ENCODE results near the gene CPLANE1.
"Not testable (repeated sequence)": the region's sequence is repeated elsewhere in the genome, so short reads cannot be mapped to it uniquely, and the experiment has no call there.

The CPLANE1 gene

DNA sequence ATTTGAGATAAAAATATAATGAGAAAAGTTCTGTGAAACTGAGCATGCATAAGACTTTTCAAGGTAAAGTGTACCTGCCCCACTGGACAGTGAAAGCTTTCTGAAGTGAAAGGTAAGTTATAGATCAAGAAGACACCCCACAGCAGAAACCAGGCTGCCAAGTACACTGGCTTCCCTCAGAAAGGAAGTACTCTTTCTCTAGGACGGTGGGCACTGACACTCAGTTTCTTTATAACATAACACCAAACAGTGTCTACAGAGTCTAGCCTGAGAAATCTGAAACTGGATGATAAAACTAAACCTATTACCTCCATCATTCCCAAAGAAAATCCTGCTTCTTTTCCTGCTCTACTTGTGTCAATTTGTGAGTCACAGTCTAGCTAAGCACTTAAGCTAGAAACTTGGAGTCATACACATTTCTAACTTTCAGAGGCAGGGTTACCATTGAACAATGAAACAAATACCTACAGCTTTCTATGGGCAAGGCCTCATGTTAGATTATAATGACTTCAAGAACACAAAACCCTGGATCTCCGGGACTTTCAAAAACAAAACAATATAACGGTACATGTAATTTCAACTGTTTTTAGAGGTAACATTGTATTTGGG, 136.7 kb downstream of the CPLANE1 start:
- DNase-seq: no peak

DNA sequence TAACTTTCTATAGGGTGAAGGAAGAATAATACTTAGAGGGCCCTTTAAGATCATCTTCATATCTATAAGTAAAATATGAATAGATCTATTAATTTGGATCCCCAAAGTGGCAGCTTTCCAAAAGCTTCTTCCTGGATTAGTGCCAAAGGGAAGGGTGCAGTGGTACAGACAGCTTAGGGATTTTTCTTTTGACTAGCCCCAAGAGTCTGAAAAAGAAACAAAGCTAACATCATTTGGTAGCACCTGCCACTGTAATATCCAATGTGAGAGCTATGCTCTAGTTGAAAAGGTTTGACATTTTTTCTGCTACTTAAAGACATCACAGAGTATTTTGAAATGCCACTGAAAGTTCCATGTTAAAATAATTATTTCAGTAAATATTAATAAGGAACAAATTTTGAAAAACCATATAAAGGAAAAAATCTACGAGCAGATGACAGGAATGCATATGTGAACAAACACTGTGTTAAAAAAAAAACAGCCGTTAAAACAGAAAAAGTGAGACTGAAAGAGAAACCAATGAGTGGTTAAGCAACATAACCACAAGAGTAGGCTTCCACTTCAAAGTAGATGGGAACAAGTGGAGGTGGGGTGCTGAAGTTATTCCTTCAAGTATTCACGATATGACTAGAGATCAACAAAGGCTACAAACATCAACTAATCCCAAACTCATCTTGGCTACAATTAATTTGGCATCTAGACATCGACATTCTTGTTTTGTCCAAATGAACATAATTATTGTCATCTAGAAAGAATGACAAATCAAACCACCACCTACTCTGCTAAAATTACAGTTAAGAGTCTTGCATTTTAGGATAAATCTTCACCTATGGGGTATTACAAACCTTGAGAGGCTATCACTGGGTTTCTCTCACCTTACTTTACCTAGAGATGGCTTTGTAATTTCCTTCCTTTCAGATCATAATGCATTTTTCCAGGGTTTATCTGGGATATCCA, 137.5 kb downstream of the CPLANE1 start:
- no peak for DNase-seq

DNA sequence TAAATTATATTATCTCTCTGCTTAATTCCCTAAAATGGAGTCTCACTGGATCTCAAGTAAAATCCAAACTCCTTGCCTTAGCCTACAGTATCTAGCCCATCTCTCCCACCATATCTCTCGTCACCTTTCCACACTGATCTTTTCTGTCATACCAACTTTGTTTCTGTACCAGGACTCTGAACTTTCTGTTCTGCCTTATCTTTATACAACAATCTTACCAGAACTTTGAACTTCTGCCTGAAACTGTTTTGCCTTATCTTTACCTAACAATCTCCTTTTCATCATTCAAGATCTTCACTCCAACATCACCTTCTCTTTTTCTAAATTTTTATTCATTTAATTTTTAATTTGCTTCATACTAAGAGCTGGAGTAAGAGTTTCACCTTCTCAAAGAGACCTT, 139.0 kb downstream of the CPLANE1 start:
- no peak for DNase-seq

DNA sequence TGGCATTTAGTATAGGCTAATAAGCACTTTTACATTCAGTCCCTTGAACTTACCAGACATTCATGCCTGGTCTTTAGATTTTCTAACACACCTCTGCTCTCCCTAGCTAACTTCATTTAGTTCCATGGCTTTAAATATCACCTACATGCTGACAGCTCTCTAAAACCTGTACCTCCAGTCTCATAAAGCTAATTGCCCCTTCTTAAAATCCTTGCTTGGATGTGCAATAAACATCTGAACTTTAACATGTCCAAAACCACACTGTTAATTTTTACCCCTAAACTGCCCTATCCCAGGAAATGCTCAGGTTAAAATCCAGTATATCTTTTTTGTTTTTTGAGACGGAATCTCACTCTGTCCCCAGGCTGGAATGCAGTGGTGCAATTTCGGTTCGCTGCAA, 139.8 kb downstream of the CPLANE1 start:
- no peak for DNase-seq

DNA sequence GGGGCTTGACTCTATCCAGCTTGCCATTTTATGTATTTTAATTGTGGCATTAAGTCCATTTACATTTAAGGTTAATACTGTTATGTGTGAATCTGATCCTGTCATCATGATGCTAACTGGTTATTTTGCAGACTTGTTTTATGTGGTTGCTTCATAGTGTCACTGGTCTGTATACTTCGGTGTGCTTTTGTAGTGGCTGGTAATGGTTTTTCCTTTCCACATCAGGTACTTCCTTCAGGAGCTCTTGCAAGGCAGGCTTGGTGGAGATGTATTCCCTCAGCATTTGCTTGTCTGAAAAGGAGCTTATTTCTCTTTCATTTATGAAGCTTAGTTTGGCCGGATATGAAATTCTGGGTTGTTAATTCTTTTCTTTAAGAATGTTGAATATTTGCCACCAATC, 145.9 kb downstream of the CPLANE1 start:
- no peak for DNase-seq

DNA sequence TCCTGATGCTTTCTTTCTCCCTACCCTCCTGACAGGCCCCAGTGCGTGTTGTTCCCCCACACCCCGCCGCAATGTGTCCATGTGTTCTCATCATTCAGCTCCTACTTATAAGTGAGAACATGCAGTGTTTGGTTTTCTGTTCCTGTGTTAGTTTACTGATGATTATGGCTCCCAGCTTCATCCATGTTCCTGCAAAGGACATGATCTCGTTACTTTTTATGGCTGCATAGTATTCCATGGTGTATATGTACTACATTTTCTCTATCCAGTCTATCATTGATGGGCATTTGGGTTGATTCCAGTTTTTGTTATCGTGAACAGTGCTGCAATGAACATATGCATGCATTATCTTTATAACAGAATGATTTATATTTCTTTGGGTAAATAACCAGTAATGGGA, 149.9 kb downstream of the CPLANE1 start:
- not testable (repeated sequence) for DNase-seq

DNA sequence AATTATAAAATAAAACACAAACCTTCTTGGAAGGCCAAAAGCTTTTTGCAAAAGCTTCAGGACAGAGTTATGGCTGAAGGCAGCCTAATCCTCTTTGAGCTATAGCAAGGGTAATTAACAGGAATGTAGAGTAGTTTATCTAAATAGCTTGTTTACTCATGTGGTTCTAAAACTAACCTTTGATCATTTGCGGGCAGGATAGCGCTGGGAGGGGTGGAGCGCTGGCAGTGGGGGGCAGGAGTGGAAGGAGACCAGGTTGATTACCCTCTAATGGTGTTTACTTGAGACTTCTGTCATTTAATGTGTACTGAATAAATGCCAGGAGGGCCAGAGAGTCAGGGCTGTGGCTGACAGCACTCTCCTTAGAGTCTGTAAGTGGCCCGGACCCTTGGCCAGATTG, 155.4 kb downstream of the CPLANE1 start:
- not testable (repeated sequence) for DNase-seq

DNA sequence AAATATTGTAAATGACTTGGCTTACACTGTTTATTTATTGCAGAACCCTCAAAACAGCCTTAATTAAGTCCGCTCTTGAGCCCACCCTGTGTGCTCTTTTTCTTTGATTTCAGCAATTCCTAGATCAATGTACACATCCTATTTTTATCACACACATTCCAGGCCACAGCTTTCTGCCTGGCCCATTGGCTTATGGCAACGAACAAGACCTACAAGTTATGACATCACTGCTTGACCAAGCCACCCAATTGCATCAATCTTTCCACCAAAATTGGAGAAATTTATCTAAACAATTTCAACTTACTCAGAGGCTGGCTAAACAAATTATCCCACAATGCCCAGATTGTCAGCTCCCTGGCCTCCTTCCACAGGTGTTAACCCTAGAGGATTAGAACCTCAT, 158.4 kb downstream of the CPLANE1 start:
- no peak for DNase-seq

DNA sequence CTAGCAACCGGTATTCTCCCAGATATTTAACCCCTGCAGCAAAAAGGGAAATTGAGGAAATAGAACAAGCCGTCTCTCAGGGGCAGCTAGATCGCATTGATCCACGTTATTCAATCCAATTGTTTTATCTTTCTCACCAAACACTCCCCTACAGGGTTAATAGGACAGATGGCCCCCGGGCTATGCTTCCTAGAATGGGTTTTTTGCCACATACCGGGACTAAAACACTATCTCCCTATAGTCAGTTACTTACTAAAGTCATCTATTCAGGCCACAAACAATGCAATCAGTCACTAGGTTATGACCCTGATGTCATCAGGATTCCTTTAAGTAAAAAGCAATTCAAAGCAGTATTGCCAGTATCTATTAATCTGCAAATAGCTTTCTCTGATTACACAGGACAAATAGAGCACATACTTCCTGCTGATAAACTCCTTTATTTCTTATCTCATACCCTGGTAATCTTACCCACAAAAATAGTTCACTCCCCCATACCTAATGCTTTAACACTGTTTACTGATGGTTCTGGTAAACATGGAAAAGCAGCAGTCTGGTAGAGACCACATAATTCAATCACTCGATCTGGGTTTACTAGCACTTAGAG, 159.0 kb downstream of the CPLANE1 start:
- no peak for DNase-seq

DNA sequence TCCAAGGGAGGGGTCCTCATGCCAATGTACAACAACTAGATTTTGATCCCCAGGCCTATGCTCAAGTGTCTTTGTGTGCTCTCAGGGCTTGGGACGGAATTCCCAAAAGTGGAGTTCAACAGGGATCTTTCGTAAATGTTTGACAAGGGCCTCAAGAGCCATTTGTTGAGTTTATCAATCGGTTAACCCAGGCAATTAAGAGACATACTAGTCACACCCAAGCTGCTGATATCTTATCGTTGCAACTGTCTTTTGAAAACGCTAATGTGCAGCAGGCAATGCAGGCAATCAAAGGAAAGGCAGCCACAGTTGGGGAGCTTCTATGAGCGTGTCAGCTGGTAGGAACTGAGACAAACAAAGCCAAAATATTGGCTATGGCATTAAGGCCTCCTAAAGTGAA, 161.2 kb downstream of the CPLANE1 start:
- no peak for DNase-seq

DNA sequence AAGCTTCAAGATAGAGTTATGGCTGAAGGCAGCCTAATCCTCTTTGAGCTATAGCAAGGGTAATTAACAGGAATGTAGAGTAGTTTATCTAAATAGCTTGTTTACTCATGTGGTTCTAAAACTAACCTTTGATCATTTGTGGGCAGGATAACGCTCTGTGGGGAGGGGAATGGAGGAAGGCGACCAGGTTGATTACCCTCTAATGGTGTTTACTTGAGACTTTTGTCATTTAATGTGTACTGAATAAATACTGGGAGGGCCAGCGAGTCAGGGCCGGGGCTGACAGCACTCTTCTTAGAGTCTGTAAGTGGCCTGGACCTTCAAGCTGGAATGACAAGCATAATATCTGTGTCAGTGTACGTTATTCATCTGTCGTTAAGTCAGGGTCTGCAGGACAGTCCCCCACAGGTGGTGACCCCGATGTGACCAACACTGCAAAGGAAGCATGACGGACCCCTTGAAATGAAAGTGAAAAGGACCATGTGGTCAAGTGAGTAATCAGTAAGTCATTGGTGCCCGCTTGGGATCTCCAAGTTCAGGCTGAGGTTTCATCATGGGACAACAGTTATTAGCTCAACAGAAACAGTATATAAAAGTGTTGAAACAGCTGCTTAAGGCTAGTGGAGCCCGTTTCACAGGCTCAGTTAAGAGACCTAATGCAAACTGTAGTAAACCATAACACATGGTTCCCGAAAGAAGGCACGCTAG, 162.6 kb downstream of the CPLANE1 start:
- no peak for DNase-seq

DNA sequence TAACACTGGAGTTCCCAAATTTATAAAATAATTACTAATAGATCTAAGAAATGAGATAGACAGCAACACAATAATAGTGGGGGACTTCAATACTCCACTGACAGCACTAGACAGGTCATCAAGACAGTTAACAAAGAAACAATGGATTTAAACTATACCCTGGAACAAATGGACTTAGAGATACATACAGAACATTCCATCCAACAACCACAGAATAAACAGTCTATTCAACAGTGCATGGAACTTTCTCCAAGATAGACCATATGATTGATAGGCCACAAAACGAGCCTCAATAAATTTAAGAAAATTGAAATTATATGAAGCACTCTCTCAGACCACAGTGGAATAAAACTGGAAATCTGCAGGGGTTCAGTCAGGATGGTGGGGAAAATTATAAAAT, 163.2 kb downstream of the CPLANE1 start:
- not testable (repeated sequence) for DNase-seq

DNA sequence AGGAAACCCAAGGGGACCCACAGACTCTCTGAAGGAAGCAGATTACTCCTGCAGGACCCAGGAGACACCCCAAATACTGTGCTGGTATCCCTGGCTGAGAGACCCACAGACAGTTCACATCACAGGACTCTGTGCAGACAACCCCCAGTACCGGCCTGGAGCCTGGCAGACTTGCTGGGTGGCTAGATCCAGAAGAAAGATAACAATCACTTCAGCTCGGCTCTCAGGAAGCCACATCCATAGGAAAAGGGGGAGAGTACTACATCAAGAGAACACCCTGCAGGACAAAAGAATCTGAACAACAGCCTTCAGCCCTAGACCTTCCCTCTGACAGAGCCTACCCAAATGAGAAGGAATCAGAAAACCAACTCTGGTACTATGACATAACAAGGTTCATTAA, 166.2 kb downstream of the CPLANE1 start:
- DNase-seq: not testable (repeated sequence)

DNA sequence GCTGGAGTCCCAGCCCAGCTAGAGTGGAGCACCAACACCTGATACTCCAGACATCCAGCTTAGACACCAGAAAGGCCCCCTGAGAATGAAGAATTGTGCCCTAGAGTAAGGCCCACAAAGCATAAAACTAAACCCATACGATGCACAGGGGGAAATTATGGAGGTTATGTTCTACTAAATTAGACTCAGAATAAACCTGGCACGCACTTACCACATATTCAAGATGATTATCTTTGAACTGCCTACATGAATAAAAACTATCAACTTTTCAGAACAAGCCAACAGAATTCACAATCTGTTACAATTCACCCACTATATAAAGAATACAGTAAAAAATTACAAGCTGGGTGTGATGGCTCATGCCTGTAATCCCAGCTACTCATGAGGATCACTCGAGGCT, 168.5 kb downstream of the CPLANE1 start:
- DNase-seq: no peak

DNA sequence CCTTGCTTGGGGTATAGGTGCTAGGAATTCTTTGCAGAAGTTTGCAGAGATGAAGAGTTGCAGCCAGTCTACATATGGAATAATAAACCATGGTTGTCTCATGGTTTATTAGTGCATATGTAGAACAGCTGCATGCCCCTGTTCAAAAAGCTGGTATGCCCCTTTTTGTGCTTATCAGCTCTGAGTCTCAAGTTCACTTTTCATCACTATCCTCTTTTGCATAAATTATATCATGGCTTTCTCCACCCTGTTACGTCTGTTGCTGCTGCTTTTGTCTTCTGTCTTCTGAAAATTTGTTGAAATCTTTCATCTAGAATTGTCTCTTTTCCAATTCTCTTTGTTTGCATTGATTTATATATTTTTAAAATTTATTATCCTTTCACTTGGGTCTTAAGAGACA, 172.0 kb downstream of the CPLANE1 start:
- no peak for DNase-seq

DNA sequence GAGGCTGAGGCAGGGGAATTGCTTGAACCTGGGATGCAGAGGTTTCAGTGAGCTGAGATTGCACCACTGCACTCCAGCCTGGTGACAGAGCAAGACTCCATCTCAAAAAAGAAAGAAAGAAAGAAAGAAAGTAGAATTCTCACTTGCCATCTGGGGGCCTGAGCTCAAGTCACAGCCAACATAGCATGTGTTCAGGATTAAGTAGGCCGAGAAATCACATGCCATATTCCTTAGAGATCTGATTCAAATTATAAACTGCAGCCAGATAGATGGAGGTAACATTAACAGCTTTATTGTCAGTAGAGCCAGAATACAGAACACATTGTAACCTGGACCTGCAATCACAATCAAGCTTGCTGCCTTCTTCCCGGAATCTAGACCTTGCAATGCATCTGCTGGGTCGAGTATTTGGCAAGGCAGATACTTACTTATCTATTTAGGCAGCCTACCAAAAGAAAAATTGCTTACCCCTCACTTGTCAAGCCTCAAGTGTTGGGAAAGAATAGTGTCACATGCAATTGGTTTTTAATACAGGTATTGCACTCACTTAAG, 173.7 kb downstream of the CPLANE1 start:
- DNase-seq: no peak

DNA sequence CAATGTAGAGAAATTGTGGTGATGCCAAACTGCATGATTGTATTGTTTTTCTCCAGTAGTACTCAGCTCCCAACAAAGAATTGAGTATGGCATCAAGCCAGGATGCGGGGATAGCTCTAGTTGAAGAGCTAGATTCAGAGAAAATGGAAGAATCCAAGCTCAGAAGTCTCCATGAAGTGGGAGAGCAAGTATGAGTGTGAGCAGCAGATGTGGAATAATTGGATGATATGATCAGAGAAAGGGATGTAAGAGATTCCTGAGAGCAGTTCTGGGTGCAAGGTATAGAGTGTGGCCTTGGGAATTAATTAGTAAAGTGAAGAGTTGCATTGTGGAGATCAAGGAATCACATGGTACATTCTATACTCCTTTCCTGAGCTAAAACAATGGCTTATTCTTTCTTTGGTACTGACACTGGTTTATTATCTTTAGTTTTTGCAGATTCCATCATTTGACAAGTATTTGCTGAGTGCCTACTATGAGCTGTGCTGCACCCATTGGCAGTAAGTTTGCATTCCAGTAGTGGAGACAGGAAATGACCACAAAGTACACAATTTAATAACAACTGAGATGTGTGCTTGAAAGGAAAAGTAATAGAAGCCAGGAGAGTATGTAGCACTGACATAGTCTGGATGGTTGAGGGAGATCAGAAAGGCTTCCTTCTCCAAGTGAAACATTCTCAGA, 177.1 kb downstream of the CPLANE1 start:
- no peak for DNase-seq

DNA sequence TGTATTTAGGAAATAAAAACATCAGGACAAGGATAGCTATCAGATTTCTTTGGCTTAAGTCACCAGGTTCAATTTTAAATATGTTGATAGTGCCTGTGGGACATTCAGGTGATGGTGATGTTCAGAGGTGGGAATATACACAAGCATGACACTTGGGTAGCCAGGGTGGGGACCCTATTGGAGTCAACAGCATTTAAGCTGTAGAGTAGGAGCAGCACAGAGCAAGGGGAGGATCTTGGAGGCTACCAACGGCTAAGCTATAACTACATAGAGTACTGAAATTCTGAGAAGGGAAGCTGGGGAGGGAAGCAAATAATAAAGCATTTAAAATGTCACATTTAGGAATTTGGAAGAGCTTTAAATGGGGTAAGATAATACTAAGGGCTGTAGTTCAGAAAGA, 177.7 kb downstream of the CPLANE1 start:
- no peak for DNase-seq

DNA sequence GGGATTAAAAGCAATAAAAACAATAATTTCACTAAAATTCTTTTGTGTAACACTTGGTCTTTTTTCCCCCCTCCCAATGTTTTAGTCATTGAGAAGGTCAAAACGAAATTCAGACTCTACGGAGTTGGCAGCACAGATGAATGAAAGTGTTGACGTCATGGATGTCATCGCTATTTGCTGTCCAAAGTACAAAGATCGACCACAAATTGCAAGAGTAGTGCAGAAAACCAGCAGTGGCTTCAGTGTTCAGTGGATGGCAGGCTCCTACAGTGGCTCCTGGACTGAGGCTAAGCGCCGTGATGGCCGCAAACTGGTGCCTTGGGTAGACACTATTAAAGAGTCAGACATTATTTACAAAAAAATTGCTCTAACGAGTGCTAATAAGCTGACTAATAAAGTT, 184.7 kb downstream of the CPLANE1 start:
- no peak for DNase-seq

DNA sequence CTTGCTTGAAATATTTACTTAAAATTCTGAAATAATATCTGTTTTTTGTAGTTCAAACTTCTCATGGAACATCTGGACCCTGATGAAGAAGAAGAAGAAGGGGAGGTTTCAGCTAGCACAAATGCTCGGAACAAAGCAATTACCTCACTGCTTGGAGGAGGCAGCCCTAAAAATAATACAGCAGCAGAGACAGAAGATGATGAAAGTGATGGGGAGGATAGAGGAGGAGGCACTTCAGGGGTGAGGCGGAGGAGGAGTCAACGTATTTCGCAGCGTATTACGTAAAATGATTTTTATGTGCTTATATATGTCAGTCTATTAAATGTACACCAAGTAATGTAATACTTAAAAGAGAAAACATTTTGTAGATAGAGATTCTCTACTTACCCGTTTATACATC, 185.4 kb downstream of the CPLANE1 start:
- no peak for DNase-seq

DNA sequence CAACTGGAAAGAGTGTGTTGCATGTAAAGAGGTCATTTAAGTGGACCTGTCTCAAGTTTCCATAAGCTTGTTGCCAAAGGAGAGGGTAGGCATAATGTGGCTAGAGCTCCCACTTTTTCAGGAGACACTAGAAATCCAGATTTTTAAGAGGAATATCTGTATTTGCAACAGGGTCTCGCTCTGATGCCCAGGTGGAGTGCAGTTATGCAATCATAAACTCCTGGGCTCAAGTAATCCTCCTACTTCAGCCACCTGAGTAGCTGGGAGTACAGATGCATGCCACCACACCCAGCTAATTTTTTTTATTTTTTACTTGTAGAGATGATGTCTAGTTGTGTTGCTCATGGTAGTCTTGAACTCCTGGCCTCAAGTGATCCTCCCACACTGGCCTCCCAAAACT, 189.1 kb downstream of the CPLANE1 start:
- DNase-seq: no peak

DNA sequence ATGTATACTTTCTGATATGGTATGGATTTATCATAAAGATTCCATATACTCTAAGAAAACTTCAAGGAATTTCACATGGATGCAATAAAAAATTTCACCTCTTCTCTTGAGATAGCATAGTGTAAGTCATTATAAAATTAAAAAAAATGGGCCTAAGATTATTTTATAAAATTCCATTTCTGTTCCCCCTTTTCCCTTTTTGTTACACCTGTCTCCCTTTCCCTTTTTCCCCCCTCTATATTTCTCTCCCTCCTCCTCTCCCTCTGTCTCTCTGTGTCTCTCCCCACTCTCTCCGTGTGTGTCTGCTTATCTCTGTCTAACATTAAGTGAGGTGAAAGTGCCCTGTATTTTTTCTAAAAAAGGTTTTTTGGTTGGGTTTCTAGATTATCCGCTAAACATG, 192.4 kb downstream of the CPLANE1 start:
- no peak for DNase-seq

All from activated CD8-positive, alpha-beta memory T cell treated with anti-CD3 and anti-CD28 coated beads, Interleukin-2, amount 50 U/mL, for 48 hours (primary cell).